ENCODE measurements around the gene RPL28.
"Not testable (repeated sequence)": the region's sequence is repeated elsewhere in the genome, so short reads cannot be mapped to it uniquely, and the experiment has no call there.

Gene RPL28

DNA sequence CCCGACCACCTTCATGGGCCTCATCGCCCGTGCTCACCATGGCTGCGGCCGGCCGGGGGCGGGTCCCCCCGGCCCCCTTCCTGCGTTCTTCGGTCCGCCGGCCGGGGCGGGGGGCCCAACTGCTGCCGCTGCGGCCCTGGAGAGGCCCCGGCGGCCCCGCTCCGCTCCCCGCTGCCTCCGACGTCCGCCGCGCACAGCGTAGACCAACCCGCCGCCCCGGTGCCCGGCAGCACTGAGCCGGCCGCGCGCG lies 21.7 kb downstream of the RPL28 start, which contains the start of gene UBE2S:
UBE2S (minus strand) TSS at position 239 of the 250 bp plus-strand sequence; CDS start at position 40, 199 bp downstream.
- peak within 1 kb of the TSS; percentile 82 for H3K4me3 ChIP-seq (ENCODE audit: low read depth, low read length)
- peak; percentile 95 for TF ChIP-seq POLR2A (IDR thresholded peaks at IDR 0.05; ENCODE audit: extremely low read depth, insufficient read length)
- not testable (repeated sequence) for DNase-seq (ENCODE audit: low read depth)

DNA sequence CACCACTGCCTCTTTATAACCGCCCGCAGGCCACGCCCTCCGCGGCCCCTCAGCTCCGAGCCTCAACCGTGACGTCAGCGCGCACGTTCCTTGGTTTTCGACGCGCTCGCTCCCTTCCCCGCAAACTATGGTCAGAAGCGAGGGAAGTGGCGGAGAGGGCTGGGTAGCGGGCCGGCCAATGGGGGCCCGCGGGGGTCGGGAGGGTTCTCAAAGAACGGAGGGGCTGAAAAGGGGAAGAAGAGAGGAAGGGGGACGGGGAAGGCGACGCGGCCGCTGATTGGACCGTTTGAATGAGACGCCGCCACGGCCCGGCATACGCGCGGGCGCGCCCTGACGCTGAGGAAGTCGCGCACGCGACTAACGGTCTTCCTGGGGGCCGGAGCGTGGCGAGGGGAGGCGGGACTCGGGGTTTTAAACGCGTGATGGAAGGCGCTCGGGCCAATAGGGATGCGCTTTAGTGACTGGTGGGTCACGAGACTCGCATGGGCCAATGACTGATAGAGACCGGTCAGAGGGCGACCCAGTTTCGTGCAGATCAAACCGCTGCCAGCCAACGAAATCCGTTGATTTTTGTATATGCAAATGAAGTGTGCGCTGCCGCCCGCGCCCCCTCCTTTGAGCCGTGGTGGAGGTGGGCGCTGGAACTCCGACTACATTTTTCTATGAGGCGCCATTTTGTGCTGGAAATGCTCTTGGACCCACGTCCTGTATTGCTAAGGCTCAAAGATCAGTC lies 22.2 kb downstream of the RPL28 start:
- H3K4me3 ChIP-seq (ENCODE audit: low read depth, low read length) = no peak overlapping the region
- DNase-seq (ENCODE audit: low read depth) = peak; percentile 98
- TF ChIP-seq, protein P1, sequence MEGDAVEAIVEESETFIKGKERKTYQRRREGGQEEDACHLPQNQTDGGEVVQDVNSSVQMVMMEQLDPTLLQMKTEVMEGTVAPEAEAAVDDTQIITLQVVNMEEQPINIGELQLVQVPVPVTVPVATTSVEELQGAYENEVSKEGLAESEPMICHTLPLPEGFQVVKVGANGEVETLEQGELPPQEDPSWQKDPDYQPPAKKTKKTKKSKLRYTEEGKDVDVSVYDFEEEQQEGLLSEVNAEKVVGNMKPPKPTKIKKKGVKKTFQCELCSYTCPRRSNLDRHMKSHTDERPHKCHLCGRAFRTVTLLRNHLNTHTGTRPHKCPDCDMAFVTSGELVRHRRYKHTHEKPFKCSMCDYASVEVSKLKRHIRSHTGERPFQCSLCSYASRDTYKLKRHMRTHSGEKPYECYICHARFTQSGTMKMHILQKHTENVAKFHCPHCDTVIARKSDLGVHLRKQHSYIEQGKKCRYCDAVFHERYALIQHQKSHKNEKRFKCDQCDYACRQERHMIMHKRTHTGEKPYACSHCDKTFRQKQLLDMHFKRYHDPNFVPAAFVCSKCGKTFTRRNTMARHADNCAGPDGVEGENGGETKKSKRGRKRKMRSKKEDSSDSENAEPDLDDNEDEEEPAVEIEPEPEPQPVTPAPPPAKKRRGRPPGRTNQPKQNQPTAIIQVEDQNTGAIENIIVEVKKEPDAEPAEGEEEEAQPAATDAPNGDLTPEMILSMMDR (IDR thresholded peaks at IDR 0.05; ENCODE audit: low read depth, low read length) = no peak
- TF ChIP-seq, protein P2, sequence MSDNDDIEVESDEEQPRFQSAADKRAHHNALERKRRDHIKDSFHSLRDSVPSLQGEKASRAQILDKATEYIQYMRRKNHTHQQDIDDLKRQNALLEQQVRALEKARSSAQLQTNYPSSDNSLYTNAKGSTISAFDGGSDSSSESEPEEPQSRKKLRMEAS (IDR thresholded peaks at IDR 0.05; ENCODE audit: low read depth, low read length) = peak; percentile 86
- TF ChIP-seq MYC (IDR thresholded peaks at IDR 0.05; ENCODE audit: low read depth, low read length) (peak; percentile 96), POLR2A (IDR thresholded peaks at IDR 0.05; ENCODE audit: extremely low read depth, insufficient read length) (peak; percentile 20)

DNA sequence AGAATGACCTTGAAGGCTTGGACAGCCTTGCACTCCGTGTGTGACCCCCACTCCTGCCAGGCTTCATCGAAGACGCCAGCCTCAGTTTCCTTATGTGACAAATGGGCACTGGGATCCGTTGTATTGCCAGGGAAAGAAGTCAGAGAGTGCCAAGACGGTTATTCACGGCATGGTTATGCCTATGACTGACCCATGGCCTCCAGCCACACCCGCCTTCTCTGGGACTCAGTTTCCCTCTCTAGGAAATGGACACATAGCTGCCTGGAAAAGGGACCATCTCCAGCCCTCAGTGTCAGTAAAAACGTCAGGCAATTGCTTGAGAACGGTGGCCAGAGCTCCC lies 22.8 kb downstream of the RPL28 start:
- no peak overlapping the region for H3K4me3 ChIP-seq (ENCODE audit: low read depth, low read length)
- DNase-seq (ENCODE audit: low read depth) = no peak
- TF ChIP-seq POLR2A (IDR thresholded peaks at IDR 0.05; ENCODE audit: extremely low read depth, insufficient read length) (no peak), MYC (IDR thresholded peaks at IDR 0.05; ENCODE audit: low read depth, low read length) (no peak)
- TF ChIP-seq, protein P2 (IDR thresholded peaks at IDR 0.05; ENCODE audit: low read depth, low read length) = no peak
- TF ChIP-seq, protein P1 (IDR thresholded peaks at IDR 0.05; ENCODE audit: low read depth, low read length) = no peak

DNA sequence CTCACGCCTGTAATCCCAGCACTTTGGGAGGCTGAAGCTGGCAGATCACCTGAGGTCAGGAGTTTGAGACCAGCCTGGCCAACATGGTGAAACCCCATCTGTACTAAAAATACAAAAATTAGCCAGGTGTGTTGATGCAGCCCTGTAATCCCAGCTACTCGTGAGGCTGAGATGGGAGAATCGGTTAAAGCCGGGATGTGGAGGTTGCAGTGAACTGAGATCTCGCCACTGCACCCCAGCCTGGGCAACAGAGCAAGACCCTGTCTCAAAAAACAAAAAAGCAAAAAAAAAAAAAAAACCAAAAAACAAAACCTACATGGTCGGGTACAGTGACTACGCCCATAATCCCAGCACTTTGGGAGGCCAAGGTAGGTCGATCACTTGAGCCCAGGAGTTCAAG lies 23.4 kb downstream of the RPL28 start:
- H3K4me3 ChIP-seq (ENCODE audit: low read depth, low read length) = not testable (repeated sequence)

DNA sequence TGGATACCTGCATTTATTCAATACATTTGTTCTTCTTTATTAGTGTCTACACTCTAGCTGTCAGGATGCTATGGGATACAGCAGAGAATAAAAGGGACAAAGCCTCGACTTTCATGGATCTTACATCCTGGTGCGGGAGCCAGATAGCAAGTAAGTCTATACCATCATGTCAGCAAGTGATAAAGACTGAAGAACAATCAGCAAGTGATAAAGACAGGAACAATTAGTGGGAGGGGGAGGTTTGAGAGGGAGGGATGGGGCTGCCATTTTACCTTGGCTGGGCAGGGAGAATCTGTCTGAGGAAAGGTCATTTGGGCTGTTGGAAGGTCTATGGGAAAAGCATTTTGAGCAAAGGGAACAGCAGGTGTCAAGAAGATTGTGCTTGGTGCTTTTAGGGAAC lies 24.4 kb downstream of the RPL28 start:
- H3K4me3 ChIP-seq (ENCODE audit: low read depth, low read length) = no peak overlapping the region
- TF ChIP-seq, protein P1 (IDR thresholded peaks at IDR 0.05; ENCODE audit: low read depth, low read length) = no peak
- TF ChIP-seq POLR2A (IDR thresholded peaks at IDR 0.05; ENCODE audit: extremely low read depth, insufficient read length) = no peak
- TF ChIP-seq MYC (IDR thresholded peaks at IDR 0.05; ENCODE audit: low read depth, low read length) = no peak
- TF ChIP-seq, protein P2 (IDR thresholded peaks at IDR 0.05; ENCODE audit: low read depth, low read length) = no peak
- DNase-seq (ENCODE audit: low read depth) = no peak

More for the DNA sequence above, 23.4 kb downstream of the RPL28 start:
- DNase-seq (ENCODE audit: low read depth) = not testable (repeated sequence)

DNA sequence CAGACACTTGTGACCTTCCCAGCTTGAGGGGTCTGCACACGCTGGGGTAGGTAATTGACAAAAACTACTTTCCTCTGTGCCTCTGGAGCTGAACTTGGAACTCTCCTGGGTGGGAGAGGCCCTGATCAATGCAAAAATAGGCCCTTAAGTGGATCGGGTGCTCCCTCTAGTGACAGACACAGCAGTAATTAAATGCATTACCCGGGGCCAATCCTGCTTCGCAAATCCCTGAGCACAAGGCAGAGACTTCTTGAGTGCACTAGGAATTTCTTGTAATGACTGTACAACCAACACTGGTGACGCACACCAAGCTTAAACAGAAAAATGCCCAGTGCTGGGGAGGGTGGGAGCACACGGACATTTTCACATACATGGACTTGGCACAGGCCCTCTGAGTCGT lies 32.5 kb downstream of the RPL28 start:
- H3K4me3 ChIP-seq (ENCODE audit: low read depth, low read length) = no peak overlapping the region
- peak; percentile 72 for DNase-seq (ENCODE audit: low read depth)
- no peak for TF ChIP-seq MYC (IDR thresholded peaks at IDR 0.05; ENCODE audit: low read depth, low read length)
- TF ChIP-seq, protein P1 (IDR thresholded peaks at IDR 0.05; ENCODE audit: low read depth, low read length) = peak; percentile 47

DNA sequence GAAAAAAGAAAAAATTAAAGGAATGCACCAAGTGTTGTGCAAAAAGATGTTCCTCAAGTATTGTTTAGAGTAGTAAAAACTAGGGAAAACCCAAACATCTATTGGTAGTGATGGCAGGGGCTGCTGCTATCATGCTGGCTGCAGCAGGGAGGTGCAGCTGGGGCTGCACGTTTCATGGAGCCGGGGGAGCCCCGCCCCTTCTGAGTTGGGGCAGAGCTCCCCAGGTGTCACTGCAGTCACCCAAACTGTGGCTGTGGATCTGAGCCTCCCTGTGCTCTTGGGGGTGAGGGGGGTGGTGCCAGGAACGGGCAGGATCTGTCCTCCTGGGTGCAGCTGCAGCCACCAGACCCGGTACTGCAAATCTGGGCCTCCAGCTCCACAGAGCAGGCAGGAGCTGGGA lies 33.4 kb downstream of the RPL28 start:
- no peak for DNase-seq (ENCODE audit: low read depth)
- TF ChIP-seq, protein P2 (IDR thresholded peaks at IDR 0.05; ENCODE audit: low read depth, low read length) = no peak
- TF ChIP-seq, protein P1 (IDR thresholded peaks at IDR 0.05; ENCODE audit: low read depth, low read length) = no peak
- TF ChIP-seq POLR2A (IDR thresholded peaks at IDR 0.05; ENCODE audit: extremely low read depth, insufficient read length) (no peak), MYC (IDR thresholded peaks at IDR 0.05; ENCODE audit: low read depth, low read length) (no peak)
- no peak overlapping the region for H3K4me3 ChIP-seq (ENCODE audit: low read depth, low read length)

All from NB4 (cell line).